ENCODE results near the gene PSAT1.

- TF ChIP-seq, protein P1, sequence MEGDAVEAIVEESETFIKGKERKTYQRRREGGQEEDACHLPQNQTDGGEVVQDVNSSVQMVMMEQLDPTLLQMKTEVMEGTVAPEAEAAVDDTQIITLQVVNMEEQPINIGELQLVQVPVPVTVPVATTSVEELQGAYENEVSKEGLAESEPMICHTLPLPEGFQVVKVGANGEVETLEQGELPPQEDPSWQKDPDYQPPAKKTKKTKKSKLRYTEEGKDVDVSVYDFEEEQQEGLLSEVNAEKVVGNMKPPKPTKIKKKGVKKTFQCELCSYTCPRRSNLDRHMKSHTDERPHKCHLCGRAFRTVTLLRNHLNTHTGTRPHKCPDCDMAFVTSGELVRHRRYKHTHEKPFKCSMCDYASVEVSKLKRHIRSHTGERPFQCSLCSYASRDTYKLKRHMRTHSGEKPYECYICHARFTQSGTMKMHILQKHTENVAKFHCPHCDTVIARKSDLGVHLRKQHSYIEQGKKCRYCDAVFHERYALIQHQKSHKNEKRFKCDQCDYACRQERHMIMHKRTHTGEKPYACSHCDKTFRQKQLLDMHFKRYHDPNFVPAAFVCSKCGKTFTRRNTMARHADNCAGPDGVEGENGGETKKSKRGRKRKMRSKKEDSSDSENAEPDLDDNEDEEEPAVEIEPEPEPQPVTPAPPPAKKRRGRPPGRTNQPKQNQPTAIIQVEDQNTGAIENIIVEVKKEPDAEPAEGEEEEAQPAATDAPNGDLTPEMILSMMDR (IDR thresholded peaks at IDR 0.05), result no peak
- TF ChIP-seq TCF7L2 (IDR thresholded peaks at IDR 0.05; ENCODE audit: low read depth, low read length), result no peak
- TF ChIP-seq REST (IDR thresholded peaks at IDR 0.05; ENCODE audit: insufficient read depth in 1 of 2, low read depth in 2 of 2, low read length in 1 of 2), result no peak
- TF ChIP-seq SIN3A (IDR thresholded peaks at IDR 0.05; ENCODE audit: borderline replicate concordance, insufficient read depth, low read depth, low read length), result no peak
These were observed 47.4 kb upstream of the PSAT1 start for GRCh38 chr9:78249542-78249941.
